HCT116 (cell line): ENCODE data around the gene BPIFB4. TPM values are rescaled to one million over a fixed set of nuclear protein-coding genes. Genes with fewer than 3 reads are reported as not detected.

Source experiments
- ATAC-seq: fragments of 200-7000 bp; cut with Tn5 transposase; 2 replicates; pipeline ENCODE4 v1.9.1; 2020; ENCODE audit warnings: mild to moderate bottlenecking, moderate library complexity
- Bru-seq: library from RNA; stranded (reverse); fragments of 400-500 nt; gene quantifications from one replicate; lab custom pipeline; 2021; lab: Mats Ljungman, UMichigan
- BruChase-seq, 2 experiments: library from RNA; stranded (reverse); fragments of 400-500 nt; gene quantifications; one replicate each; lab custom pipeline; 2021; lab: Mats Ljungman, UMichigan
- BruUV-seq: library from RNA; stranded (reverse); fragments of 400-500 nt; replicated peaks from 2 replicates; lab custom pipeline; 2021; lab: Mats Ljungman, UMichigan
- CTCF ChIA-PET: fragments of 300-600 bp; sonication (Branson Sonifier 250); formaldehyde crosslinking; loops from one replicate; lab custom pipeline; 2021; ENCODE audit warnings: antibody characterized with exemption; lab: Charles Lee
- POLR2A ChIA-PET: fragments of 300-600, 350-600 bp; sonication (Branson Sonifier 250); formaldehyde crosslinking; loops from one replicate; lab custom pipeline; 2021; ENCODE audit warnings: antibody characterized with exemption; lab: Charles Lee
- RAD21 ChIA-PET, 2 experiments: fragments of 300-600 bp; sonication (Branson Sonifier 250); formaldehyde crosslinking; loops; one replicate each; lab custom pipeline; 2023; ENCODE audit warnings: low total read pairs in 2 of 2; ENCODE audit not compliant: uncharacterized antibody in 2 of 2, unreplicated experiment in 2 of 2, low non-redundant PET in 1 of 2; lab: Charles Lee
- DNase-seq: peaks from one replicate; pipeline ENCODE4 v3.0.0-alpha.2; 2010; ENCODE audit warnings: low read depth, low spot score
- H2AFZ ChIP-seq: fragments of 200-600 bp; shearing (Covaris generic), sonication (generic); 2 replicates; pipeline ENCODE4 v1.6.1; 2017; ENCODE audit warnings: low read depth, mixed run types, mixed read lengths, antibody characterized with exemption, low read length; ENCODE audit not compliant: poor library complexity, severe bottlenecking
- H3K27ac ChIP-seq: 2 replicates; pipeline ENCODE4 v1.5.1; 2012; ENCODE audit warnings: low read depth, low read length
- H3K27me3 ChIP-seq: fragments of 200-600 bp; sonication (generic); 2 replicates; pipeline ENCODE4 v1.6.1; 2016; ENCODE audit warnings: mixed run types, low read length, mixed read lengths; ENCODE audit not compliant: insufficient read depth
- H3K36me3 ChIP-seq, 2 experiments: fragments of 200-500 bp in 1 of 2; fragments of 200-600 bp in 1 of 2; sonication (Bioruptor generic) in 1 of 2; sonication (generic) in 1 of 2; 2 replicates each; pipeline versions ENCODE4 v1.5.1 to v1.6.1; 2014 to 2016; ENCODE audit warnings: low read length in 2 of 2, inconsistent platforms in 1 of 2, mixed read lengths in 1 of 2, mixed run types in 1 of 2; ENCODE audit not compliant: insufficient read depth in 2 of 2, control insufficient read depth in 1 of 2
- H3K4me1 ChIP-seq, 2 experiments: fragments of 200-600 bp in 1 of 2; sonication (generic) in 1 of 2; 2 replicates each; pipeline versions ENCODE4 v1.5.1 to v1.6.1; 2012 to 2017; ENCODE audit warnings: low read length in 2 of 2, inconsistent platforms in 1 of 2, mild to moderate bottlenecking in 1 of 2, mixed read lengths in 1 of 2, mixed run types in 1 of 2, moderate library complexity in 1 of 2; ENCODE audit not compliant: insufficient read depth in 2 of 2, control insufficient read depth in 1 of 2
- H3K4me2 ChIP-seq: fragments of 200-600 bp; sonication (generic); 2 replicates; pipeline ENCODE4 v1.6.1; 2017; ENCODE audit warnings: mixed run types, low read length, mixed read lengths
- H3K4me3 ChIP-seq, 2 experiments: fragments of 200-600 bp in 1 of 2; sonication (generic) in 1 of 2; replicated peaks in 1 of 2; 2 replicates each; pipeline ENCODE4 v1.5.1; 2011 to 2016; ENCODE audit warnings: low read length in 2 of 2, control low read depth in 1 of 2, low read depth in 1 of 2, mild to moderate bottlenecking in 1 of 2, mixed read lengths in 1 of 2, mixed run types in 1 of 2
- H3K79me2 ChIP-seq: fragments of 200-600 bp; sonication (generic); 2 replicates; pipeline ENCODE4 v1.6.1; 2017; ENCODE audit warnings: mild to moderate bottlenecking, mixed run types, low read length, moderate library complexity, mixed read lengths; ENCODE audit not compliant: insufficient read depth
- H3K9ac ChIP-seq: fragments of 200-600 bp; sonication (generic); 2 replicates; pipeline ENCODE4 v1.6.1; 2016; ENCODE audit warnings: low read length, mixed read lengths
- H3K9me2 ChIP-seq: fragments of 200-600 bp; sonication (generic), shearing (Covaris generic); 2 replicates; pipeline ENCODE4 v1.6.1; 2017; ENCODE audit warnings: mixed run types, mild to moderate bottlenecking, moderate library complexity; ENCODE audit not compliant: insufficient read depth
- H3K9me3 ChIP-seq, 2 experiments: fragments of 200-500 bp in 1 of 2; fragments of 200-600 bp in 1 of 2; sonication (Bioruptor generic) in 1 of 2; sonication (generic) in 1 of 2; 2 replicates each; pipeline ENCODE4 v1.6.1; 2014 to 2017; ENCODE audit warnings: low read length in 2 of 2, mixed read lengths in 2 of 2, inconsistent platforms in 1 of 2, low read depth in 1 of 2, mild to moderate bottlenecking in 1 of 2, mixed run types in 1 of 2, moderate library complexity in 1 of 2; ENCODE audit not compliant: control insufficient read depth in 1 of 2, insufficient read depth in 1 of 2
- H4K20me1 ChIP-seq: fragments of 200-600 bp; sonication (generic), shearing (Covaris generic); 2 replicates; pipeline ENCODE4 v1.6.1; 2017; ENCODE audit warnings: mixed run types, mild to moderate bottlenecking, moderate library complexity; ENCODE audit not compliant: insufficient read depth
- CBX3 ChIP-seq: IDR thresholded peaks from 2 replicates; pipeline ENCODE4 v1.6.1; 2012; ENCODE audit warnings: low read depth
- CEBPB ChIP-seq: IDR thresholded peaks from 2 replicates; pipeline ENCODE4 v1.6.1; 2012; ENCODE audit warnings: low read depth
- ELF1 ChIP-seq: IDR thresholded peaks from 2 replicates; pipeline ENCODE4 v1.6.1; 2012; ENCODE audit warnings: low read depth, borderline replicate concordance
- EZH2 ChIP-seq: fragments of 200-600 bp; sonication (generic); IDR thresholded peaks from 2 replicates; pipeline ENCODE4 v1.6.1; 2017; ENCODE audit warnings: antibody characterized with exemption, mixed run types
- EZH2phosphoT487 ChIP-seq: fragments of 200-600 bp; IDR thresholded peaks from 2 replicates; pipeline ENCODE4 v1.6.1; 2018; ENCODE audit warnings: antibody characterized with exemption, borderline replicate concordance
- FOSL1 ChIP-seq: IDR thresholded peaks from 2 replicates; pipeline ENCODE4 v1.6.1; 2012; ENCODE audit warnings: low read depth
- JUND ChIP-seq: IDR thresholded peaks from 2 replicates; pipeline ENCODE4 v1.6.1; 2012
- POLR2A ChIP-seq: IDR thresholded peaks from 2 replicates; pipeline ENCODE4 v1.7.0; 2011; ENCODE audit warnings: borderline replicate concordance; ENCODE audit not compliant: insufficient read depth, insufficient read length; ENCODE audit errors: extremely low read depth
- RAD21 ChIP-seq: IDR thresholded peaks from 2 replicates; pipeline ENCODE4 v1.6.1; 2012; ENCODE audit warnings: low read depth, mild to moderate bottlenecking
- SRF ChIP-seq: IDR thresholded peaks from 2 replicates; pipeline ENCODE4 v1.6.1; 2012; ENCODE audit warnings: low read depth
- TCF7L2 ChIP-seq: IDR thresholded peaks from 2 replicates; pipeline ENCODE4 v1.7.0; 2011; ENCODE audit warnings: borderline replicate concordance, inconsistent platforms; ENCODE audit not compliant: insufficient read depth, insufficient read length; ENCODE audit errors: extremely low read depth
- YY1 ChIP-seq: IDR thresholded peaks from 2 replicates; pipeline ENCODE4 v1.6.1; 2011; ENCODE audit warnings: low read length, low read depth, moderate library complexity, mild to moderate bottlenecking; ENCODE audit not compliant: insufficient replicate concordance; ENCODE audit errors: extremely low read depth
- ZFX ChIP-seq: fragments of 450-650 bp; IDR thresholded peaks from 2 replicates; pipeline ENCODE4 v1.6.1; 2017
- ZNF274 ChIP-seq: fragments of 200-500 bp; sonication (Bioruptor generic); IDR thresholded peaks from 2 replicates; pipeline ENCODE4 v1.6.1; 2014; ENCODE audit warnings: mild to moderate bottlenecking, low read depth, low read length, inconsistent platforms
- intact Hi-C: fragments of 100-400 bp; cut with micrococcal nuclease; formaldehyde crosslinking; loops from 2 replicates; pipeline ENCODE4 v1.10.0; 2022
- long read RNA-seq: library from polyadenylated mRNA; unstranded; transcript quantifications from one replicate; pipeline ENCODE4 v2.0.0, GENCODE V29; 2021; ENCODE audit not compliant: unreplicated experiment
- polyA plus RNA-seq: library from polyadenylated mRNA; unstranded; fragments of >200 nt; gene quantifications from 2 replicates; pipeline ENCODE4 v1.2.1, GENCODE V29; 2012; ENCODE audit warnings: missing spikeins
- total RNA-seq: library from RNA; stranded (reverse); gene quantifications from one replicate; pipeline ENCODE4 v1.2.1, GENCODE V29; 2021; ENCODE audit not compliant: unreplicated experiment
- TF ChIP-seq, protein P1 (sequence below), 3 experiments: fragments of 200-600 bp in 1 of 3; sonication (generic) in 1 of 3; IDR thresholded peaks in 2 of 3; conservative IDR thresholded peaks in 1 of 3; 2 replicates each; pipeline ENCODE4 v1.5.1; 2012 to 2017; ENCODE audit warnings: low read depth in 2 of 3, low read length in 2 of 3, antibody characterized with exemption in 1 of 3, borderline replicate concordance in 1 of 3, control low read depth in 1 of 3, mild to moderate bottlenecking in 1 of 3, mixed read lengths in 1 of 3, mixed run types in 1 of 3, moderate library complexity in 1 of 3; ENCODE audit not compliant: insufficient read depth in 1 of 3
- TF ChIP-seq, protein P2 (sequence below): IDR thresholded peaks from 2 replicates; pipeline ENCODE4 v1.6.1; 2012
- TF ChIP-seq, protein P3 (sequence below): IDR thresholded peaks from 2 replicates; pipeline ENCODE4 v1.6.1; 2012

BPIFB4 gene
- total RNA-seq (not detected), Bru-seq, nascent RNA (not detected), BruChase-seq, experiment 1, labeled RNA remaining after a 6-hour chase (not detected), BruChase-seq, experiment 2, labeled RNA remaining after a 2-hour chase (not detected)
- polyA plus RNA-seq: not detected in 2 replicates
- long read RNA-seq: 0 reads

DNA sequence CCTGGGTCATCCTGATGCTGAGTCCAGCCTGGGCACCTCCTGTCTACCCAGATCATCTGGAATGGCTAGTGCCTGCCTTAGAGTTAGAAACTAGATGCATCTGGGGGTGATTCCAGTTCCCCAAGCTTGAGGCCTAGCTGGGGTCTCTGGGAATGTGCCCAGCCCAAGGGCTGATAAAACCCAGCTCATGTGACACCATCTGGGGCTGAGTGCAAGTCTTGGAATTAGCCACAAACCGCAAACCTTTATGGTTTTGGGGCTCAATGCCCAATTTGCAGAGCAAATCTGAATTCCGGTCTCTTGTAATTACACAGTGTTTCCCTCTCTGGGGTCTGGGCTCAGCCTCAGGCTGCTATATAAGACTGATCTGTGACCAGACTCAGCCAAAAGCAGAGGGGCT lies at the start of gene BPIFB4:
BPIFB4 (plus strand) TSS at position 385 of the 400 bp plus-strand sequence. CDS start 1,884 bp downstream, outside the sequence.
- Histone ChIP-seq H3K27ac (no peak within 1 kb of the TSS), H4K20me1 (no peaks in the 10 kb centered on the region), H3K9ac (no peak within 1 kb of the TSS), H3K4me3 (no peak within 1 kb of the TSS), H3K79me2 (no peaks in the 10 kb centered on the region), H3K4me1 (peaks cover 8 to 17% of the 10 kb centered on the region in 2 experiments; a peak in 3 of 4 replicates), H2AFZ (no peak within 1 kb of the TSS), H3K36me3 (no peaks in the 10 kb centered on the region), H3K9me2 (no peaks in the 10 kb centered on the region), H3K4me2 (no peak within 1 kb of the TSS), H3K27me3 (no peaks in the 10 kb centered on the region), H3K9me3 (no peaks in the 10 kb centered on the region)
- BruUV-seq: no TSS peak
- no peak for ATAC-seq
- ChIA-PET RAD21 (no interaction called here), POLR2A (no interaction called here), CTCF (no interaction called here)
- no peak for DNase-seq
- intact Hi-C loops: loop anchor here (5.0 kb wide), 1 partner anchor 287 kb away; no protein-coding TSS in a partner anchor
- no peak for TF ChIP-seq EZH2phosphoT487
- TF ChIP-seq POLR2A: no peak
- TF ChIP-seq, protein P1, sequence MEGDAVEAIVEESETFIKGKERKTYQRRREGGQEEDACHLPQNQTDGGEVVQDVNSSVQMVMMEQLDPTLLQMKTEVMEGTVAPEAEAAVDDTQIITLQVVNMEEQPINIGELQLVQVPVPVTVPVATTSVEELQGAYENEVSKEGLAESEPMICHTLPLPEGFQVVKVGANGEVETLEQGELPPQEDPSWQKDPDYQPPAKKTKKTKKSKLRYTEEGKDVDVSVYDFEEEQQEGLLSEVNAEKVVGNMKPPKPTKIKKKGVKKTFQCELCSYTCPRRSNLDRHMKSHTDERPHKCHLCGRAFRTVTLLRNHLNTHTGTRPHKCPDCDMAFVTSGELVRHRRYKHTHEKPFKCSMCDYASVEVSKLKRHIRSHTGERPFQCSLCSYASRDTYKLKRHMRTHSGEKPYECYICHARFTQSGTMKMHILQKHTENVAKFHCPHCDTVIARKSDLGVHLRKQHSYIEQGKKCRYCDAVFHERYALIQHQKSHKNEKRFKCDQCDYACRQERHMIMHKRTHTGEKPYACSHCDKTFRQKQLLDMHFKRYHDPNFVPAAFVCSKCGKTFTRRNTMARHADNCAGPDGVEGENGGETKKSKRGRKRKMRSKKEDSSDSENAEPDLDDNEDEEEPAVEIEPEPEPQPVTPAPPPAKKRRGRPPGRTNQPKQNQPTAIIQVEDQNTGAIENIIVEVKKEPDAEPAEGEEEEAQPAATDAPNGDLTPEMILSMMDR (IDR thresholded peaks at IDR 0.05 in 2 of 3, conservative IDR thresholded peaks at IDR 0.05 in 1 of 3; ENCODE audit: borderline replicate concordance in 1 of 3, insufficient read depth in 1 of 3, low read depth in 2 of 3, low read length in 2 of 3): no peak
- TF ChIP-seq TCF7L2: no peak
- no peak for TF ChIP-seq CBX3
- TF ChIP-seq YY1: no peak
- TF ChIP-seq, protein P2, sequence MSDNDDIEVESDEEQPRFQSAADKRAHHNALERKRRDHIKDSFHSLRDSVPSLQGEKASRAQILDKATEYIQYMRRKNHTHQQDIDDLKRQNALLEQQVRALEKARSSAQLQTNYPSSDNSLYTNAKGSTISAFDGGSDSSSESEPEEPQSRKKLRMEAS: no peak
- TF ChIP-seq, protein P3, sequence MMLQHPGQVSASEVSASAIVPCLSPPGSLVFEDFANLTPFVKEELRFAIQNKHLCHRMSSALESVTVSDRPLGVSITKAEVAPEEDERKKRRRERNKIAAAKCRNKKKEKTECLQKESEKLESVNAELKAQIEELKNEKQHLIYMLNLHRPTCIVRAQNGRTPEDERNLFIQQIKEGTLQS: no peak
- no peak for TF ChIP-seq EZH2
- TF ChIP-seq CEBPB: no peak
- TF ChIP-seq ZNF274: no peak
- TF ChIP-seq RAD21: no peak
- no peak for TF ChIP-seq SRF
- TF ChIP-seq JUND: no peak
- no peak for TF ChIP-seq FOSL1
- no peak for TF ChIP-seq ZFX
- no peak for TF ChIP-seq ELF1
